ENCODE data around the gene PAX2. TPM values are rescaled to one million over a fixed set of nuclear protein-coding genes. Genes with fewer than 3 reads are reported as not detected.

The PAX2 gene
- total RNA-seq, 1 donor from 2014 or later, result 0.23 TPM

GRCh38 chr10:100873146-100873826, 127.9 kb downstream of the PAX2 start:
- H3K79me2 ChIP-seq (ENCODE audit: insufficient read depth, low read length), result no peaks in the 10 kb centered on the region
- peak overlapping the region; percentile 23 for H3K9ac ChIP-seq (ENCODE audit: low read length)
- peaks cover 2% of the 10 kb centered on the region for H3K36me3 Mint-ChIP-seq (ENCODE audit: low read depth, unreplicated experiment)
- H2AFZ ChIP-seq (ENCODE audit: low read depth, low read length), result peak overlapping the region; percentile 2
- peak overlapping the region; percentile 24 for H3K4me2 ChIP-seq (ENCODE audit: low read length)
- peaks cover 62% of the 10 kb centered on the region for H3K27me3 Mint-ChIP-seq (ENCODE audit: low read depth, unreplicated experiment)
- no peak for TF ChIP-seq CTCF (IDR thresholded peaks at IDR 0.05; ENCODE audit: insufficient read depth, low read depth, low read length)
- TF ChIP-seq EZH2 (IDR thresholded peaks at IDR 0.05; ENCODE audit: insufficient read depth, low read length), result no peak
- DNase-seq (ENCODE audit: low read depth), result peak; percentile 9
- H3K9me3 Mint-ChIP-seq (ENCODE audit: unreplicated experiment), result no peaks in the 10 kb centered on the region
- H3K27me3 ChIP-seq (ENCODE audit: insufficient read depth, low read length), result no peaks in the 10 kb centered on the region
- no peaks in the 10 kb centered on the region for H3K9me3 ChIP-seq (ENCODE audit: insufficient read depth, low read depth, low read length)
- H3K27ac ChIP-seq (ENCODE audit: low read depth, low read length), result peak overlapping the region; percentile 54
- no peak overlapping the region for H3K27ac Mint-ChIP-seq (ENCODE audit: unreplicated experiment)
- peaks cover 28% of the 10 kb centered on the region for H3K4me1 ChIP-seq (ENCODE audit: insufficient read depth, low read length)
- no peaks in the 10 kb centered on the region for H4K20me1 ChIP-seq (ENCODE audit: insufficient read depth, low read length)
- FAIRE-seq, result no peak
- H3K4me3 Mint-ChIP-seq (ENCODE audit: unreplicated experiment), result no peak overlapping the region
- H3K4me3 ChIP-seq (ENCODE audit: insufficient read depth, low read depth, low read length), result no peak overlapping the region
- peaks cover 10% of the 10 kb centered on the region for H3K4me1 Mint-ChIP-seq (ENCODE audit: low read depth, unreplicated experiment)
- no peaks in the 10 kb centered on the region for H3K36me3 ChIP-seq (ENCODE audit: insufficient read depth, low read length)

- peaks cover 2% of the 10 kb centered on the region for H3K36me3 Mint-ChIP-seq (ENCODE audit: low read depth, unreplicated experiment)
- Histone ChIP-seq H2AFZ (ENCODE audit: low read depth, low read length) (no peak overlapping the region), H3K4me3 (ENCODE audit: insufficient read depth, low read depth, low read length) (no peak overlapping the region), H3K4me2 (ENCODE audit: low read length) (no peak overlapping the region), H3K79me2 (ENCODE audit: insufficient read depth, low read length) (no peaks in the 10 kb centered on the region), H3K9me3 (ENCODE audit: insufficient read depth, low read depth, low read length) (no peaks in the 10 kb centered on the region), H3K36me3 (ENCODE audit: insufficient read depth, low read length) (no peaks in the 10 kb centered on the region), H3K4me1 (ENCODE audit: insufficient read depth, low read length) (peaks cover 29% of the 10 kb centered on the region), H3K27me3 (ENCODE audit: insufficient read depth, low read length) (no peaks in the 10 kb centered on the region), H3K27ac (ENCODE audit: low read depth, low read length) (no peak overlapping the region), H4K20me1 (ENCODE audit: insufficient read depth, low read length) (no peaks in the 10 kb centered on the region), H3K9ac (ENCODE audit: low read length) (no peak overlapping the region)
- H3K4me1 Mint-ChIP-seq (ENCODE audit: low read depth, unreplicated experiment), result peaks cover 10% of the 10 kb centered on the region
- FAIRE-seq, result no peak
- DNase-seq (ENCODE audit: low read depth), result no peak
- TF ChIP-seq EZH2 (IDR thresholded peaks at IDR 0.05; ENCODE audit: insufficient read depth, low read length) (no peak), CTCF (IDR thresholded peaks at IDR 0.05; ENCODE audit: insufficient read depth, low read depth, low read length) (no peak)
- H3K9me3 Mint-ChIP-seq (ENCODE audit: unreplicated experiment), result no peaks in the 10 kb centered on the region
- peaks cover 62% of the 10 kb centered on the region for H3K27me3 Mint-ChIP-seq (ENCODE audit: low read depth, unreplicated experiment)
- no peak overlapping the region for H3K27ac Mint-ChIP-seq (ENCODE audit: unreplicated experiment)
- H3K4me3 Mint-ChIP-seq (ENCODE audit: unreplicated experiment), result no peak overlapping the region
These were observed 128.5 kb downstream of the PAX2 start for GRCh38 chr10:100873827-100874326.

All from astrocyte (in vitro differentiated cells and primary cell).